ENCODE results near the gene CTSL.

The CTSL gene

GRCh38 chr9:87725900-87726709 is at the start of gene CTSL:
Gene CTSL (plus strand): TSS chr9:87726119. CDS start chr9:87727604, 1,485 bp downstream.
- TF ChIP-seq CTCF (IDR thresholded peaks at IDR 0.05; ENCODE audit: low read depth, low read length, missing control alignments): no peak
- H3K4me3 ChIP-seq (ENCODE audit: low read depth, low read length): peak within 1 kb of the TSS; percentile 70
- no peak for DNase-seq (ENCODE audit: low read depth)
- in situ Hi-C loops (cut with HindIII; ENCODE audit: low sequenced_read_pairs): no loop called here

GRCh38 chr9:87676976-87677775 is 48.7 kb upstream of the CTSL start:
- H3K4me3 ChIP-seq (ENCODE audit: low read depth, low read length): no peak overlapping the region
- TF ChIP-seq CTCF (IDR thresholded peaks at IDR 0.05; ENCODE audit: low read depth, low read length, missing control alignments): no peak
- in situ Hi-C loops (cut with HindIII; ENCODE audit: low sequenced_read_pairs): no loop called here
- no peak for DNase-seq (ENCODE audit: low read depth)

- in situ Hi-C loops (cut with HindIII; ENCODE audit: low sequenced_read_pairs): no loop called here
- no peak for DNase-seq (ENCODE audit: low read depth)
- H3K4me3 ChIP-seq (ENCODE audit: low read depth, low read length): no peak overlapping the region
- no peak for TF ChIP-seq CTCF (IDR thresholded peaks at IDR 0.05; ENCODE audit: low read depth, low read length, missing control alignments)
Measured at GRCh38 chr9:87677776-87678587, 47.9 kb upstream of the CTSL start.

- in situ Hi-C loops (cut with HindIII; ENCODE audit: low sequenced_read_pairs): no loop called here
- DNase-seq (ENCODE audit: low read depth): peak; percentile 69
- no peak overlapping the region for H3K4me3 ChIP-seq (ENCODE audit: low read depth, low read length)
- peak; percentile 89 for TF ChIP-seq CTCF (IDR thresholded peaks at IDR 0.05; ENCODE audit: low read depth, low read length, missing control alignments)
Measured at GRCh38 chr9:87678650-87679355, 47.1 kb upstream of the CTSL start.

GRCh38 chr9:87681271-87682061 is 44.5 kb upstream of the CTSL start:
- H3K4me3 ChIP-seq (ENCODE audit: low read depth, low read length): no peak overlapping the region
- DNase-seq (ENCODE audit: low read depth): no peak
- in situ Hi-C loops (cut with HindIII; ENCODE audit: low sequenced_read_pairs): no loop called here
- TF ChIP-seq CTCF (IDR thresholded peaks at IDR 0.05; ENCODE audit: low read depth, low read length, missing control alignments): no peak

All from astrocyte of the cerebellum (primary cell).